ENCODE measurements around the gene CHST4.

The CHST4 gene
- 0 to 0.09 (median 0) reads per million in 3 donors for total RNA-seq

- peaks cover 6% of the 10 kb centered on the region for H3K27me3 ChIP-seq (replicated peaks; ENCODE audit: control insufficient read depth, insufficient read depth, low read length, poor library complexity, severe bottlenecking)
- H3K4me3 ChIP-seq (ENCODE audit: insufficient read depth, low read depth, low read length, poor library complexity, severe bottlenecking) = no peak within 1 kb of the TSS
- H3K27ac ChIP-seq (ENCODE audit: insufficient read depth, low read length, poor library complexity, severe bottlenecking) = no peak within 1 kb of the TSS
- H3K4me1 ChIP-seq (ENCODE audit: control insufficient read depth, insufficient read depth, low read length, poor library complexity, severe bottlenecking) = no peaks in the 10 kb centered on the region
- DNase-seq = no peak
- H3K9me3 ChIP-seq (ENCODE audit: control insufficient read depth, low read length) = no peaks in the 10 kb centered on the region
- H3K36me3 ChIP-seq (ENCODE audit: control insufficient read depth, insufficient read depth, low read length) = no peaks in the 10 kb centered on the region
These were observed at the start of gene CHST4 for GRCh38 chr16:71526111-71526631. CHST4 (plus strand) TSS chr16:71526426; CDS start chr16:71536678, 10,252 bp downstream.

GRCh38 chr16:71476457-71477124 lies 49.6 kb upstream of the CHST4 start:
- Histone ChIP-seq H3K4me3 (ENCODE audit: insufficient read depth, low read depth, low read length, poor library complexity, severe bottlenecking) (no peak overlapping the region), H3K27me3 (replicated peaks; ENCODE audit: control insufficient read depth, insufficient read depth, low read length, poor library complexity, severe bottlenecking) (no peaks in the 10 kb centered on the region), H3K27ac (ENCODE audit: insufficient read depth, low read length, poor library complexity, severe bottlenecking) (no peak overlapping the region), H3K4me1 (ENCODE audit: control insufficient read depth, insufficient read depth, low read length, poor library complexity, severe bottlenecking) (no peaks in the 10 kb centered on the region), H3K36me3 (ENCODE audit: control insufficient read depth, insufficient read depth, low read length) (peaks cover 10% of the 10 kb centered on the region), H3K9me3 (ENCODE audit: control insufficient read depth, low read length) (no peaks in the 10 kb centered on the region)
- no peak for DNase-seq

- Histone ChIP-seq H3K9me3 (ENCODE audit: control insufficient read depth, low read length) (no peaks in the 10 kb centered on the region), H3K27ac (ENCODE audit: insufficient read depth, low read length, poor library complexity, severe bottlenecking) (no peak overlapping the region), H3K4me1 (ENCODE audit: control insufficient read depth, insufficient read depth, low read length, poor library complexity, severe bottlenecking) (no peaks in the 10 kb centered on the region), H3K27me3 (replicated peaks; ENCODE audit: control insufficient read depth, insufficient read depth, low read length, poor library complexity, severe bottlenecking) (no peaks in the 10 kb centered on the region), H3K4me3 (ENCODE audit: insufficient read depth, low read depth, low read length, poor library complexity, severe bottlenecking) (no peak overlapping the region), H3K36me3 (ENCODE audit: control insufficient read depth, insufficient read depth, low read length) (peaks cover 10% of the 10 kb centered on the region)
- no peak for DNase-seq
These were observed 46.8 kb upstream of the CHST4 start for GRCh38 chr16:71479420-71479819.

DNA sequence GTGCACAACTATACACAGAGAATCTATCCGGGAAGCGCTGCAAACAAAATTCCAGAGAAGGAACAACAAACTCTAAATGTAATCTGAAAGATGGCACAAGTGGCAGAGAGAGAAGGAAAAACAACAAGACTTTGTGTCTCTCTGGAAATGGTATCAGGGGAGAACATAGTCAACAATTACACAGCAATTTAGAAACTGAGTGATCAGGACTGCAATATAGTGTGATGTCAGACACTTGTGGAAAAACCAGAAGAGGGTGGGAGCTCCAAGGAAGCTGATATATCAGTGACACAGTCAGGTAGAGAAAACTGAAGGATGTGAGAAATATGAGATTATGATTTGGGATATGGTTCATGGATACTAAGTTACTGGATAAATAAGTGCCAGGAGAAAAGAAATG lies 45.3 kb upstream of the CHST4 start:
- Histone ChIP-seq H3K4me1 (ENCODE audit: control insufficient read depth, insufficient read depth, low read length, poor library complexity, severe bottlenecking) (no peaks in the 10 kb centered on the region), H3K36me3 (ENCODE audit: control insufficient read depth, insufficient read depth, low read length) (peaks cover 3% of the 10 kb centered on the region), H3K4me3 (ENCODE audit: insufficient read depth, low read depth, low read length, poor library complexity, severe bottlenecking) (no peak overlapping the region), H3K9me3 (ENCODE audit: control insufficient read depth, low read length) (no peaks in the 10 kb centered on the region), H3K27ac (ENCODE audit: insufficient read depth, low read length, poor library complexity, severe bottlenecking) (no peak overlapping the region), H3K27me3 (replicated peaks; ENCODE audit: control insufficient read depth, insufficient read depth, low read length, poor library complexity, severe bottlenecking) (no peaks in the 10 kb centered on the region)
- no peak for DNase-seq

DNA sequence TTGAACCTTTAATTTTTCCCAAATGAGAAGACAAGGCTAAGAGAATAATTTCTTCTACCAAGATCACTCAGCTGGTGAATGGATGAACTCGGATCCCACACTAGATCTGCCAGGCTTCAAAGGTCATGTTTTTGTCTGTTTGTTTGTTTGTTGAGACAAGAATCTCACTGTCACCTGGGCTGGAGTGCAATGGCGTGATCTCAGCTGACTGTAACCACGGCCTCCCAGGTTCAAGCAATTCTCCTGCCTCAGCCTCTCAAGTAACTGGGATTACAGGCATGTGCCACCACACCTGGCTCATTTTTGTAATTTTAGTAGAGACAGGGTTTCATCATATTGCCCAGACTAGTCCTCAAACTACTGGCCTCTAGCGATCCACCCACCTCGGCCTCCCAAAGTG lies 43.7 kb upstream of the CHST4 start:
- DNase-seq = no peak
- H3K27me3 ChIP-seq (replicated peaks; ENCODE audit: control insufficient read depth, insufficient read depth, low read length, poor library complexity, severe bottlenecking) = no peaks in the 10 kb centered on the region
- H3K4me1 ChIP-seq (ENCODE audit: control insufficient read depth, insufficient read depth, low read length, poor library complexity, severe bottlenecking) = no peaks in the 10 kb centered on the region
- no peaks in the 10 kb centered on the region for H3K36me3 ChIP-seq (ENCODE audit: control insufficient read depth, insufficient read depth, low read length)
- H3K27ac ChIP-seq (ENCODE audit: insufficient read depth, low read length, poor library complexity, severe bottlenecking) = no peak overlapping the region
- no peak overlapping the region for H3K4me3 ChIP-seq (ENCODE audit: insufficient read depth, low read depth, low read length, poor library complexity, severe bottlenecking)
- H3K9me3 ChIP-seq (ENCODE audit: control insufficient read depth, low read length) = no peaks in the 10 kb centered on the region

DNA sequence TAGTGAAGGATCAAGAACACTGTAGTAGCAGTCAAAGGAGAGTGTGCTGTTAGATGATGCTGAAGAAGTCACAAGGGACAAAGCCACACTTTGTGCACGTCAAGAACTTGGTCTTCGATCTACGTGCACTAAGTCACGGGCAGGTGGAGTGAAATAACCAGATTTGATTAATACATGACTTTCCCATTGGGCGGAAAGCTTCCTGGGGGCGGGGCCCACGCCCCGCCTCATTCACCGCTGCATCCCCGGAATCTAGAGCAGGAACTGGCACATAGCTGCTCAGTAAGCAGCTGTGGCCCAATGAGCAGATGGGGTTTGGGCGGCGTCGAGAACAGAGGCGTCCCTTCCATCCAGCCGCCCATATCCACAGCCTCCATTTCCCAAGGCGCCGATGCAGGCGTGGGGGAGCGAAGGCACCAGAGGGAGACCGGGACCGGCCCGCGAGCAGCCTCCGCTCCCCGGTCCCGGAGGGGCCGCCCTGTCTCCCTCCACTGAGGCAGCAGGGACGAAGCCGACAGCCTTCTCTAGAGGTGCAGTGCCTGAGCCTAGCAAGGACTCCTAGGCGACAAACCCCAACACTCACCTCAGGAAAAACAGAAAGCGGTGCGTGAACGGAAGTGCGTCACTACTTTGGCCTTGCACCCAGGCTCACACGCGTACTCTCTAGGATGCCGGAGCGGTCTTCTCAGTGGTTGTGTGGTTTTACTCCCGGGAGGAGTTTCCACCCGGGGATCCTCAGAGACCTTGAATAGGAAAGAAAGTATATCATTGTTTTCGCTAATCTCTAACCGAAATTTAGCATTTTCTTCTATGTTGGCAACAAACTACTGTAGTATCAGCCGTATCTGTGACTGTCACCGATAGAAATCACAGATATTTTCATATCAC lies 42.0 kb upstream of the CHST4 start:
- Histone ChIP-seq H3K36me3 (ENCODE audit: control insufficient read depth, insufficient read depth, low read length) (no peaks in the 10 kb centered on the region), H3K4me1 (ENCODE audit: control insufficient read depth, insufficient read depth, low read length, poor library complexity, severe bottlenecking) (no peaks in the 10 kb centered on the region), H3K27ac (ENCODE audit: insufficient read depth, low read length, poor library complexity, severe bottlenecking) (peak overlapping the region; percentile 89), H3K27me3 (replicated peaks; ENCODE audit: control insufficient read depth, insufficient read depth, low read length, poor library complexity, severe bottlenecking) (no peaks in the 10 kb centered on the region), H3K4me3 (ENCODE audit: insufficient read depth, low read depth, low read length, poor library complexity, severe bottlenecking) (peak overlapping the region; percentile 59), H3K9me3 (ENCODE audit: control insufficient read depth, low read length) (no peaks in the 10 kb centered on the region)
- peak; percentile 61 to 77 (median 72) for DNase-seq

DNA sequence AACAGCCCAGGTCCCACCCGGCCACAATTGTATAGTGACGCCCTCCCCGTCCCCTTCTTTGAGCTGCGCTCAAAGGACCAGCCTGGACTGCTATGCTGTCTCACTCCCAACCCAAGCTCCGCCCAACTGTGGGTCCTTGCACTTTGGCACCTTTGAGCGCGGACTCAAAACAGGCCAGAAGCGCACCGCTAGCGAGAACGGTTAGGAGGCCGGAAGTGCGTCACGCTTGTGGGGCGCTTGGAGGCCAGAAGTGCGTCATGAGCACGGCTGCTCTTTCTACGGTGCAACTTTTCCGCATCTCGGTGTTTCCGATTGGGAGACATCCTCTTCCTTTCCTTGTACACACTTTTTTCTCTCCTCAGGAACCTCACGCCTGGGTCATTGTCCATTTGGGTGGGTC lies 37.1 kb upstream of the CHST4 start, which contains the start of gene ZNF19:
ZNF19 (minus strand) TSS at position 203 of the 400 bp plus-strand sequence. CDS start 7,210 bp downstream, outside the sequence.
- no peak within 1 kb of the TSS for H3K27ac ChIP-seq (ENCODE audit: insufficient read depth, low read length, poor library complexity, severe bottlenecking)
- DNase-seq = no peak
- H3K9me3 ChIP-seq (ENCODE audit: control insufficient read depth, low read length) = no peaks in the 10 kb centered on the region
- H3K36me3 ChIP-seq (ENCODE audit: control insufficient read depth, insufficient read depth, low read length) = no peaks in the 10 kb centered on the region
- no peaks in the 10 kb centered on the region for H3K4me1 ChIP-seq (ENCODE audit: control insufficient read depth, insufficient read depth, low read length, poor library complexity, severe bottlenecking)
- no peaks in the 10 kb centered on the region for H3K27me3 ChIP-seq (replicated peaks; ENCODE audit: control insufficient read depth, insufficient read depth, low read length, poor library complexity, severe bottlenecking)
- H3K4me3 ChIP-seq (ENCODE audit: insufficient read depth, low read depth, low read length, poor library complexity, severe bottlenecking) = no peak within 1 kb of the TSS

DNA sequence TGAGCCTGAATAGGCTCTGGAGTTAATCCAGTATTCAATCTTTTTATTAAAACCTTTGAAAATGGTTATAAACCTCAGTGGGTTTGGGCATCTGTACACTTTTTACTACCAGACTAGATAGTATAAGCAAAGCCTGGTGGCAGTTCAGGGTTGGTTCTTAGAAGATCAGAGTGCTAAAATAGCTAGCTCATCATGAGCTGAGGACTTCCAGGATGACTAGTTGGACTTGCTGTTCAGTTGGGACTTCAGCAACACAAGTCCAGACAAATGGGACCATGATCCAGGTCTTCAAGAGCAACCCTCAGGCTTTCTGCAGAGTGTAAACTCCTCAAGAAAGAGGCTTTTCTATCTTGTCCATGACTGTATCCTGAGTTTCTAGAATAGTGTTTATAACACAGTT lies 35.9 kb upstream of the CHST4 start:
- Histone ChIP-seq H3K27ac (ENCODE audit: insufficient read depth, low read length, poor library complexity, severe bottlenecking) (no peak overlapping the region), H3K36me3 (ENCODE audit: control insufficient read depth, insufficient read depth, low read length) (no peaks in the 10 kb centered on the region), H3K4me3 (ENCODE audit: insufficient read depth, low read depth, low read length, poor library complexity, severe bottlenecking) (no peak overlapping the region), H3K4me1 (ENCODE audit: control insufficient read depth, insufficient read depth, low read length, poor library complexity, severe bottlenecking) (no peaks in the 10 kb centered on the region), H3K27me3 (replicated peaks; ENCODE audit: control insufficient read depth, insufficient read depth, low read length, poor library complexity, severe bottlenecking) (no peaks in the 10 kb centered on the region), H3K9me3 (ENCODE audit: control insufficient read depth, low read length) (no peaks in the 10 kb centered on the region)
- DNase-seq = no peak

DNA sequence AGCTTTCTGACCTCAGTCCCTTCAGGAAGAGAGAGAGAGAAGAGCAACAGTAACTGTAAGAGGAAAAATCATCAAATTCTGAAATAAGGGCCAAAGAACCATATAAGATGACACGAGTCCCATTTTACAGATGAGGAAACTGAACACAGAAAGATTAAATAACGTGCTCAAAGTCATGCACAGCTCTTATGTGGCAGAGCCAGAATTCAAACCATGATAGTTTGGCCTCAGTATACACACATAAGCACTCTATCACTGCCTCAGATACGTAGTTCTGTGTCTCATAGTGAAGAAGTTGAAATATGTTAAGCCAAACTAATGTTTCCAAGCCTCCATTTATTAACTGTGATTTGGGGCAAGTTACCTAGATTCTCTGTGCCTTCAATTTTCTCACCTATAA lies 35.2 kb upstream of the CHST4 start:
- Histone ChIP-seq H3K27me3 (replicated peaks; ENCODE audit: control insufficient read depth, insufficient read depth, low read length, poor library complexity, severe bottlenecking) (no peaks in the 10 kb centered on the region), H3K36me3 (ENCODE audit: control insufficient read depth, insufficient read depth, low read length) (no peaks in the 10 kb centered on the region), H3K4me1 (ENCODE audit: control insufficient read depth, insufficient read depth, low read length, poor library complexity, severe bottlenecking) (no peaks in the 10 kb centered on the region), H3K27ac (ENCODE audit: insufficient read depth, low read length, poor library complexity, severe bottlenecking) (no peak overlapping the region), H3K4me3 (ENCODE audit: insufficient read depth, low read depth, low read length, poor library complexity, severe bottlenecking) (no peak overlapping the region), H3K9me3 (ENCODE audit: control insufficient read depth, low read length) (no peaks in the 10 kb centered on the region)
- DNase-seq = no peak

DNA sequence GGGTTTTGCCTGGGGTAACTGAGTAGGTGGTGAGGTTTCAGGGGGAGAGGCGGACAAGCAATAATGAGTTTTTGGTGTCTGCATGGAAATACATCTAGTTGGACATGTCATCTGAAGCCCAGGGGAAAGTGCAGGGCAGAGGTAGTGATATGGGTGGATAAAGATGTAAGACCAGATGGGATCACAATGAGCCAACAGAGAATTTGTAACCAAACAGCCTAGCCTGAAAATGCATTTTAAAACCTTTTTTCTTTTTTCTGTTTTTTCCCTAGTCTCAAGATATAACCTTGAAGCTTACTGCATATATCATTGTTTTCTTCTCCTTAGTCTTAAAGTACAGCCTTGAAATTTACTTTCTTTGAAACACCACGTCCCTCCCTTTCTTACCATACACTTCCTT lies 33.4 kb upstream of the CHST4 start:
- DNase-seq = no peak
- Histone ChIP-seq H3K9me3 (ENCODE audit: control insufficient read depth, low read length) (no peaks in the 10 kb centered on the region), H3K36me3 (ENCODE audit: control insufficient read depth, insufficient read depth, low read length) (no peaks in the 10 kb centered on the region), H3K27me3 (replicated peaks; ENCODE audit: control insufficient read depth, insufficient read depth, low read length, poor library complexity, severe bottlenecking) (no peaks in the 10 kb centered on the region), H3K27ac (ENCODE audit: insufficient read depth, low read length, poor library complexity, severe bottlenecking) (no peak overlapping the region), H3K4me1 (ENCODE audit: control insufficient read depth, insufficient read depth, low read length, poor library complexity, severe bottlenecking) (no peaks in the 10 kb centered on the region), H3K4me3 (ENCODE audit: insufficient read depth, low read depth, low read length, poor library complexity, severe bottlenecking) (no peak overlapping the region)
